Fibroblast of lung (primary cell): ENCODE results near the gene MAPKAPK2. TPM values are rescaled to one million over a fixed set of nuclear protein-coding genes. Genes with fewer than 3 reads are reported as not detected.
A peak's percentile ranks its signal among the peaks of the same experiment; 100 is the strongest.

Source experiments
- DNase-seq, 2 donors: peaks; one replicate each; pipeline versions ENCODE4 v3.0.0 to v3.0.0-alpha.2; 2010; ENCODE audit warnings: low read depth in 2 of 2
- H2AFZ ChIP-seq: 2 replicates; pipeline ENCODE4 v1.5.1; 2012; ENCODE audit warnings: low read length, control low read depth, inconsistent platforms
- H3K27ac ChIP-seq: 2 replicates; pipeline ENCODE4 v1.5.1; 2011; ENCODE audit warnings: low read length, control low read depth; ENCODE audit not compliant: insufficient read depth
- H3K27me3 ChIP-seq: 2 replicates; pipeline ENCODE4 v1.5.1; 2011; ENCODE audit warnings: mild to moderate bottlenecking, low read length; ENCODE audit not compliant: control insufficient read depth, insufficient read depth
- H3K36me3 ChIP-seq: 2 replicates; pipeline ENCODE4 v1.5.1; 2011; ENCODE audit warnings: low read length; ENCODE audit not compliant: control insufficient read depth, insufficient read depth
- H3K4me1 ChIP-seq: 2 replicates; pipeline ENCODE4 v1.5.1; 2011; ENCODE audit warnings: low read length; ENCODE audit not compliant: control insufficient read depth, insufficient read depth; ENCODE audit errors: extremely low read depth
- H3K4me2 ChIP-seq: 2 replicates; pipeline ENCODE4 v1.5.1; 2011; ENCODE audit warnings: low read length, control low read depth; ENCODE audit not compliant: insufficient read depth; ENCODE audit errors: extremely low read depth
- H3K4me3 ChIP-seq, 4 experiments: fragments of 200-600 bp in 1 of 4; sonication (generic) in 1 of 4; replicated peaks in 1 of 4; 2 replicates each; pipeline ENCODE4 v1.5.1; 2011 to 2016; ENCODE audit warnings: low read length in 4 of 4, low read depth in 3 of 4, mild to moderate bottlenecking in 3 of 4, control low read depth in 2 of 4, inconsistent platforms in 1 of 4, mixed read lengths in 1 of 4; ENCODE audit not compliant: insufficient read depth in 1 of 4; ENCODE audit errors: control extremely low read depth in 1 of 4
- H3K79me2 ChIP-seq: 2 replicates; pipeline ENCODE4 v1.5.1; 2012; ENCODE audit warnings: mild to moderate bottlenecking, low read length, inconsistent platforms; ENCODE audit not compliant: control insufficient read depth, insufficient read depth
- H3K9ac ChIP-seq: 2 replicates; pipeline ENCODE4 v1.5.1; 2011; ENCODE audit warnings: mild to moderate bottlenecking, low read length, control low read depth; ENCODE audit not compliant: insufficient read depth
- H3K9me3 ChIP-seq: 2 replicates; pipeline ENCODE4 v1.5.1; 2012; ENCODE audit warnings: low read depth, low read length; ENCODE audit not compliant: control insufficient read depth, insufficient read depth
- H4K20me1 ChIP-seq: 2 replicates; pipeline ENCODE4 v1.5.1; 2011; ENCODE audit warnings: low read length; ENCODE audit not compliant: control insufficient read depth, insufficient read depth; ENCODE audit errors: extremely low read depth
- CTCF ChIP-seq, 2 donors: IDR thresholded peaks in 1 of 2; conservative IDR thresholded peaks in 1 of 2; 1 replicate in 1 of 2; 2 replicates in 1 of 2; pipeline ENCODE4 v1.5.1; 2011 to 2012; ENCODE audit warnings: low read length in 2 of 2, control low read depth in 1 of 2, inconsistent platforms in 1 of 2, low read depth in 1 of 2, mild to moderate bottlenecking in 1 of 2
- EZH2 ChIP-seq: IDR thresholded peaks from 2 replicates; pipeline ENCODE4 v1.5.1; 2012; ENCODE audit warnings: low read length, control low read depth, mild to moderate bottlenecking; ENCODE audit errors: missing control alignments
- polyA plus RNA-seq, 2 donors: library from polyadenylated mRNA; depleted of rRNA in 1 of 2; stranded (reverse) in 1 of 2; unstranded in 1 of 2; fragments of >200 nt; gene quantifications; 2 replicates each; pipeline ENCODE4 v1.2.1, GENCODE V29; 2011 to 2012; ENCODE audit warnings: missing spikeins in 1 of 2
- total RNA-seq: library from RNA; depleted of rRNA; stranded (reverse); fragments of >200 nt; gene quantifications from 2 replicates; pipeline ENCODE4 v1.2.1, GENCODE V29; 2014

The MAPKAPK2 gene
- total and polyA plus RNA-seq, 2 donors (not counting 1 experiment from before 2014, with no cell fraction given) = 51.9 to 85.7 TPM

GRCh38 chr1:206656936-206657335, 27.8 kb upstream of the MAPKAPK2 start:
- no peak for TF ChIP-seq CTCF (conservative IDR thresholded peaks at IDR 0.05 in 1 of 2, IDR thresholded peaks at IDR 0.05 in 1 of 2; ENCODE audit: low read depth in 1 of 2, low read length in 2 of 2)
- no peak for TF ChIP-seq EZH2
- H2AFZ ChIP-seq = no peak overlapping the region
- H3K9ac ChIP-seq = no peak overlapping the region
- no peaks in the 10 kb centered on the region for H4K20me1 ChIP-seq
- no peak overlapping the region for H3K27ac ChIP-seq
- DNase-seq = no peak
- no peak overlapping the region for H3K4me3 ChIP-seq
- peaks cover under 1% of the 10 kb centered on the region for H3K36me3 ChIP-seq
- no peaks in the 10 kb centered on the region for H3K27me3 ChIP-seq
- H3K4me2 ChIP-seq = no peak overlapping the region
- no peaks in the 10 kb centered on the region for H3K79me2 ChIP-seq
- H3K4me1 ChIP-seq = no peaks in the 10 kb centered on the region
- no peaks in the 10 kb centered on the region for H3K9me3 ChIP-seq

GRCh38 chr1:206657751-206658150, 27.0 kb upstream of the MAPKAPK2 start:
- Histone ChIP-seq H2AFZ (no peak overlapping the region), H3K9ac (no peak overlapping the region), H3K9me3 (no peaks in the 10 kb centered on the region), H3K4me2 (no peak overlapping the region), H3K27me3 (no peaks in the 10 kb centered on the region), H3K4me1 (no peaks in the 10 kb centered on the region), H3K36me3 (no peaks in the 10 kb centered on the region), H3K4me3 (no peak overlapping the region), H4K20me1 (no peaks in the 10 kb centered on the region), H3K27ac (no peak overlapping the region), H3K79me2 (no peaks in the 10 kb centered on the region)
- TF ChIP-seq CTCF (conservative IDR thresholded peaks at IDR 0.05 in 1 of 2, IDR thresholded peaks at IDR 0.05 in 1 of 2; ENCODE audit: low read depth in 1 of 2, low read length in 2 of 2) (no peak), EZH2 (no peak)
- no peak for DNase-seq

DNA sequence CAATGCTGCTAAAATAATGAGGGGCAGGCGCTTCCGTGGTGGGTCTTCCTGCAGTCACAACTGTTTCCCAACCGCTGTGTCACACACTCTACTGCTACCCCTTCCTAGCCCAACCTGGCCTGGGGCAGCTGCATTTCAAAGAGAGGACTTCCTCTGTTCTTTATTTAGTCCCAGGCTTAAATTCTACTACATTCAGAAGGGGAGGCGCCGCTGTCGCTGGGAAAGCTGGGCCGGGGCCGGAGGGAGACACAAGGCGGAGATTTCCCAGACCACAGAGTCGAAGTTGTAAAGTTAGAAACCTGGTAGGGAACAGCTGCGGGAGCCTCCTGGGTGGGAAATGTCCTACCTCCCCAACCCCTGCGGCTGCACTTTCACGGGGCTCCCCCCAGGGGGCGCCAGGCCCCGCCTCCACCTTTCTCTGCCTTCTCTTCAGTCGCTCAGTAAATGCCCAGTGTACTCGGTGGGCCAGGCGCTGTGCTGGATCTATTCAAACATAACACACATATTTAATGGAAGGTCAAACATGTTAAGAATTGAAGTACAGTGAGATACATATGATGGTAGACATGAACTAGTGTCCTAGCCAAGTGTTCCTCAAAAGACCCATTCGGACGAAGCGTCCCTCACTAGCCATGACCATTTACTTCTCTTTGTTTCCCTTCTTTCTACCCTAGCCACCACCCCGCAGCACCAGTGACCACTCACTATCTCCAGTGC, 26.3 kb upstream of the MAPKAPK2 start:
- no peak overlapping the region for H3K27ac ChIP-seq
- no peaks in the 10 kb centered on the region for H4K20me1 ChIP-seq
- no peak overlapping the region for H3K9ac ChIP-seq
- no peaks in the 10 kb centered on the region for H3K79me2 ChIP-seq
- peaks cover 1% of the 10 kb centered on the region for H3K27me3 ChIP-seq
- DNase-seq = no peak
- peak; percentile 39 for TF ChIP-seq EZH2
- TF ChIP-seq CTCF (conservative IDR thresholded peaks at IDR 0.05 in 1 of 2, IDR thresholded peaks at IDR 0.05 in 1 of 2; ENCODE audit: low read depth in 1 of 2, low read length in 2 of 2) = peak; percentile 39 to 55
- H3K9me3 ChIP-seq = no peaks in the 10 kb centered on the region
- H3K36me3 ChIP-seq = no peaks in the 10 kb centered on the region
- no peaks in the 10 kb centered on the region for H3K4me1 ChIP-seq
- H3K4me2 ChIP-seq = no peak overlapping the region
- H2AFZ ChIP-seq = no peak overlapping the region
- no peak overlapping the region for H3K4me3 ChIP-seq
